ENCODE data around the gene DAAM2. TPM values are rescaled to one million over a fixed set of nuclear protein-coding genes. Genes with fewer than 3 reads are reported as not detected.

DAAM2 gene
- total and polyA plus RNA-seq, 9 of the 15 experiments (the other 6 are each of a cell fraction or from before 2014, with no cell fraction given), result 0.01 to 0.07 TPM; not detected in 7

GRCh38 chr6:39752835-39753724 lies 39.1 kb upstream of the DAAM2 start (continued):
- no peak for TF ChIP-seq FOSL1 (tag; conservative IDR thresholded peaks at IDR 0.05)

GRCh38 chr6:39753725-39754045 lies 38.5 kb upstream of the DAAM2 start:
- intact Hi-C loops (cut with micrococcal nuclease), result no loop called here
- Histone ChIP-seq H4K20me1 (replicated peaks; ENCODE audit: control insufficient read depth, insufficient read depth, low read length) (no peaks in the 10 kb centered on the region), H3K4me2 (ENCODE audit: insufficient read depth, low read length) (no peak overlapping the region), H3K9me3 (replicated peaks; ENCODE audit: control insufficient read depth, insufficient read depth, low read depth, low read length) (no peaks in the 10 kb centered on the region), H3K9me1 (ENCODE audit: control insufficient read depth, insufficient read depth, low read length) (no peaks in the 10 kb centered on the region), H3K36me3 (ENCODE audit: control insufficient read depth, insufficient read depth, low read length) (no peaks in the 10 kb centered on the region), H3K27me3 (ENCODE audit: control insufficient read depth in 2 of 2, insufficient read depth in 2 of 2, low read length in 2 of 2) (no peaks in the 10 kb centered on the region; a peak in 3 of 5 replicates), H2AFZ (ENCODE audit: low read depth, low read length) (no peak overlapping the region), H3K9ac (ENCODE audit: insufficient read depth in 1 of 2, low read depth in 2 of 2, low read length in 2 of 2) (no peak overlapping the region), H3K79me2 (ENCODE audit: control insufficient read depth, insufficient read depth, low read length) (no peaks in the 10 kb centered on the region), H3K27ac (ENCODE audit: extremely low read depth, low read depth, low read length) (no peak overlapping the region), H3K4me3 (no peak overlapping the region), H3K4me1 (replicated peaks in 1 of 2; ENCODE audit: control insufficient read depth in 2 of 2, insufficient read depth in 2 of 2, low read length in 2 of 2) (no peaks in the 10 kb centered on the region)
- ATAC-seq, result no peak
- no TSS peak for BruUV-seq (replicated peaks)
- in situ Hi-C loops (cut with MboI), result no loop called here
- TF ChIP-seq ZNF311 (CRISPR knock-in tag; IDR thresholded peaks at IDR 0.05), result no peak
- no peak for TF ChIP-seq MLX (CRISPR knock-in tag; conservative IDR thresholded peaks at IDR 0.05)
- no peak for TF ChIP-seq ARID1B (IDR thresholded peaks at IDR 0.05)
- no peak for TF ChIP-seq NRF1 (conservative IDR thresholded peaks at IDR 0.05 in 1 of 2, IDR thresholded peaks at IDR 0.05 in 1 of 2)
- TF ChIP-seq GABPB2 (CRISPR knock-in tag; conservative IDR thresholded peaks at IDR 0.05), result no peak
- 0 out of 2 replicates have a peak, but pooled peaks have one; percentile 19 for TF ChIP-seq CEBPB (tag; IDR thresholded peaks at IDR 0.05)
- no peak for TF ChIP-seq ZNF143 (CRISPR knock-in tag; IDR thresholded peaks at IDR 0.05)
- TF ChIP-seq FOXJ2 (tag; IDR thresholded peaks at IDR 0.05), result no peak
- 2% methylated on average over 3 of the region's 3 CpGs for WGBS (ENCODE audit: insufficient coverage, low coverage, missing lambda C conversion rate)
- POLR2A ChIA-PET, result interaction anchor here (0.6 kb wide), 1 partner anchor 393 kb away, joined by 3 read pairs; no protein-coding TSS in a partner anchor
- CTCF ChIA-PET (ENCODE audit: low intra/inter-chr PET ratio), result no interaction called here
- no peak for FAIRE-seq
- no peak for DNase-seq (ENCODE audit: extremely low read depth in 1 of 4, low spot score in 3 of 4)
